Kidney (tissue), 14 donors: Measurements from ENCODE around the gene ATG16L1. TPM values are rescaled to one million over a fixed set of nuclear protein-coding genes. Genes with fewer than 3 reads are reported as not detected.

Source experiments
- DNase-seq, 5 donors: peaks; one replicate each; pipeline ENCODE4 v3.0.0-alpha.2; 2013 to 2020
- FAIRE-seq: peaks from 2 replicates; lab custom pipeline; 2012; peaks lifted over from hg19 to GRCh38; lab: Jason Lieb, UNC
- H3K27ac ChIP-seq, 2 donors: one replicate each; pipeline ENCODE4 v1.7.0; 2013; ENCODE audit warnings: low read depth in 2 of 2, low read length in 2 of 2, inconsistent platforms in 1 of 2
- H3K27me3 ChIP-seq: one replicate; pipeline ENCODE4 v1.7.1; 2013; ENCODE audit warnings: low read length, inconsistent platforms; ENCODE audit not compliant: control insufficient read depth, insufficient read depth
- H3K36me3 ChIP-seq, 3 donors: one replicate each; pipeline versions ENCODE4 v1.7.0 to v1.7.1; 2013; ENCODE audit warnings: low read length in 3 of 3, control low read depth in 1 of 3, inconsistent platforms in 1 of 3; ENCODE audit not compliant: insufficient read depth in 3 of 3, control insufficient read depth in 2 of 3
- H3K4me1 ChIP-seq, 3 donors: one replicate each; pipeline versions ENCODE4 v1.7.0 to v1.7.1; 2013; ENCODE audit warnings: low read length in 3 of 3, inconsistent platforms in 1 of 3, low read depth in 1 of 3; ENCODE audit not compliant: control insufficient read depth in 2 of 3, insufficient read depth in 2 of 3
- H3K4me3 ChIP-seq, 3 donors: one replicate each; pipeline versions ENCODE4 v1.7.0 to v1.8.1; 2013; ENCODE audit warnings: low read length in 3 of 3, control low read depth in 1 of 3, inconsistent platforms in 1 of 3
- H3K9ac ChIP-seq, 3 donors: one replicate each; pipeline versions ENCODE4 v1.7.0 to v1.7.1; 2013; ENCODE audit warnings: low read length in 3 of 3, control low read depth in 1 of 3, inconsistent platforms in 1 of 3
- H3K9me3 ChIP-seq, 3 donors: one replicate each; pipeline versions ENCODE4 v1.7.0 to v1.7.1; 2013; ENCODE audit warnings: low read length in 3 of 3, control low read depth in 1 of 3, inconsistent platforms in 1 of 3; ENCODE audit not compliant: control insufficient read depth in 2 of 3, insufficient read depth in 1 of 3
- CTCF ChIP-seq: IDR thresholded peaks from 3 replicates; pipeline ENCODE4 v1.5.1; 2012; ENCODE audit warnings: mild to moderate bottlenecking, moderate library complexity, borderline replicate concordance; ENCODE audit not compliant: insufficient read depth; ENCODE audit errors: extremely low read depth
- intact Hi-C: fragments of 100-400 bp; cut with DNase I; formaldehyde crosslinking; loops from one replicate; pipeline ENCODE4 v1.11.1; 2022
- polyA plus RNA-seq: library from polyadenylated mRNA; stranded (reverse); fragments of 350-450 nt; fragmentation: Illumina TruSeq; extraction: RNeasy Lipid Tissue Mini Kit (QIAGEN cat#74804); gene quantifications from one replicate; pipeline ENCODE4 v1.2.3, GENCODE V29; 2014; ENCODE audit warnings: low read depth, low replicate concordance; ENCODE audit not compliant: insufficient read depth
- total RNA-seq: library from RNA; stranded (reverse); fragmentation: NEBNext Ultra II Directional; extraction: Animal tissue kit (Norgen Biotek cat#: 25700); gene quantifications from one replicate; pipeline ENCODE4 v1.2.1, GENCODE V29; 2021
- donor health status: control.
- donor health status: control.
- donor health status: control.
- donor health status: control.
- donor health status: control.
- donor health status: DM: yes; HTN: yes; CAD: no.
- donor health status: Normal renal cell carcinoma (clear cell type).

The ATG16L1 gene
- total and polyA plus RNA-seq, 2 donors from 2014 or later, result 11.7 to 30.8 TPM

DNA sequence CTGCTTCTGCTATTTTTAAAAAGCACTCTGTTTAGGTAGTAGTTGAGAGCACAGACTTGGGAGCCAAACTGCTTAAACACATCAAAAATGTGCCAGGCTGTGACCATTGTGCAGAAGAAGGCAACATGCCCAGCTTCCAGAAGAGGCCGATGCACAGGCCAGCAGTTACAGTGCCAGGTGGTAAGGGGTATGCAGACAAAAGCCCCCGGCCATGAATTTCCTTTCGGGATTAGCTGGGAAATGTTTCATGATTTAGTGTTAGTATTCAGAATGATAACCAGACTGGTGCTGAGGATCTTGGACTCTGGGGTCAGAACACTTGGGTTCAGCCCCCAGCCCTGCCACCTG, 40.0 kb upstream of the ATG16L1 start:
- Histone ChIP-seq H3K9ac (no peak overlapping the region), H3K9me3 (no peaks in the 10 kb centered on the region), H3K27ac (no peak overlapping the region), H3K4me3 (no peak overlapping the region), H3K4me1 (peaks cover 0 to 3% (median 0%) of the 10 kb centered on the region in 3 donors), H3K27me3 (no peaks in the 10 kb centered on the region), H3K36me3 (no peaks in the 10 kb centered on the region)
- DNase-seq (no peak), FAIRE-seq (no peak)
- intact Hi-C loops, result no loop called here
- no peak for TF ChIP-seq CTCF

DNA sequence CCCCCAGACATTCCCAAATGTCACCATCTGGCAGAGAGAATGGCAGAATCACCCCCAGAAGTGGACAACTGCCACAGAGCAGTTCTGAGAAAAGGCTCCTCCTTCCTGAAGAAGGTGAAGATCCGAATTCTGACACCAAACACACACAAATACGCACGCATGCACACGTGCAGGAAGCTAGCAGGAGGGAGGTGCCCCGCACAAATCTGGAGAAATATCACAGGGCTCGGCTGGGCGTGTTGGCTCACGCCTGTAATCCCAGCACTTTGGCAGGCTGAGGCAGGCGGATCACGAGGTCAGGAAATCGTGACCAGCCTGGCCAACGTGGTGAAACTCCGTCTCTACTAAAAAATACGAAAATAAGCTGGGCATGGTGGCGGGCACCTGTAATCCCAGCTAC, 38.5 kb upstream of the ATG16L1 start:
- FAIRE-seq (no peak), DNase-seq (no peak)
- intact Hi-C loops, result no loop called here
- TF ChIP-seq CTCF, result no peak
- no peaks in the 10 kb centered on the region for H3K36me3 ChIP-seq
- no peaks in the 10 kb centered on the region for H3K27me3 ChIP-seq
- peaks cover 0 to 3% (median 0%) of the 10 kb centered on the region in 3 donors for H3K4me1 ChIP-seq
- H3K9me3 ChIP-seq, result no peaks in the 10 kb centered on the region
- H3K27ac ChIP-seq, result no peak overlapping the region
- no peak overlapping the region for H3K4me3 ChIP-seq
- H3K9ac ChIP-seq, result no peak overlapping the region

GRCh38 chr2:233213975-233214374, 37.5 kb upstream of the ATG16L1 start:
- intact Hi-C loops, result no loop called here
- no peaks in the 10 kb centered on the region for H3K36me3 ChIP-seq
- peaks cover 0 to 3% (median 0%) of the 10 kb centered on the region in 3 donors for H3K4me1 ChIP-seq
- no peak for FAIRE-seq
- H3K27ac ChIP-seq, result no peak overlapping the region
- no peaks in the 10 kb centered on the region for H3K9me3 ChIP-seq
- H3K9ac ChIP-seq, result no peak overlapping the region
- no peak overlapping the region for H3K4me3 ChIP-seq
- no peaks in the 10 kb centered on the region for H3K27me3 ChIP-seq
- TF ChIP-seq CTCF, result no peak
- DNase-seq, result no peak

DNA sequence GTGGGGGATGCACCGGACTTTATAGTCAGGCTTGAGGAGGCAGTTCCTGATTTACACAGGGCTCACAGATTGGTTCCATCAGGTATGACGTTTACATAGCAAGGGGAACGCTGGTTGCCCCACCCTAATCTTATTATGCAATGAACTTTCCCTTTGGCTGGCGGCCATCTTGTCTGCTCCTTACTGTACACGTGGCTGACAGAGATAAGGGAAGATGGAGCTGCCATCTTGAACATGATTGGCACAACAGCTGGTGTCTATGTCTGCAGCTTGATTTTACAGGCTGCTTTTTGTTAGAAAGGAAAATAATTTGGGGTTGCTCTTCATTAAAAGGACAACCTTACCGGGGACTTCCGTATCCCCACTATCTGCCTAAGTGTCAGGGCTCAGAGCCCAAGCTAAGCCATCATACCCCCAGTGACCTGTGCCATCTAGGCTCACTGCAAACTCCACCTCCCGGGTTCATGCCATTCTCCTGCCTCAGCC, 33.5 kb upstream of the ATG16L1 start:
- intact Hi-C loops, result no loop called here

More for the DNA sequence above, 33.5 kb upstream of the ATG16L1 start:
- Histone ChIP-seq H3K4me3 (no peak overlapping the region), H3K9me3 (no peaks in the 10 kb centered on the region), H3K36me3 (no peaks in the 10 kb centered on the region), H3K27ac (no peak overlapping the region), H3K4me1 (no peaks in the 10 kb centered on the region), H3K27me3 (no peaks in the 10 kb centered on the region), H3K9ac (no peak overlapping the region)
- no peak for TF ChIP-seq CTCF
- no peak for DNase-seq
- FAIRE-seq, result no peak
